CD4-positive, CD25-positive, alpha-beta regulatory T cell (primary cell): ENCODE results near the gene MOB1B. TPM values are rescaled to one million over a fixed set of nuclear protein-coding genes. Genes with fewer than 3 reads are reported as not detected.
"Not testable (repeated sequence)": the region's sequence is repeated elsewhere in the genome, so short reads cannot be mapped to it uniquely, and the experiment has no call there.

Experiments
- ATAC-seq, 2 donors: fragments of 150-1000 bp; cut with Tn5 transposase; one replicate each; pipeline ENCODE4 v1.10.0; 2021; ENCODE audit warnings: low read depth in 2 of 2, moderate number of reproducible peaks in 2 of 2, moderate library complexity in 1 of 2
- DNase-seq, 3 donors: peaks; one replicate each; pipeline versions ENCODE4 v3.0.0 to v3.0.0-alpha.2; 2012 to 2022; ENCODE audit warnings: mixed read lengths in 1 of 3
- H3K27ac ChIP-seq: one replicate; pipeline ENCODE4 v1.7.0; 2013; ENCODE audit warnings: mild to moderate bottlenecking, low read length; ENCODE audit not compliant: insufficient read depth, poor library complexity, severe bottlenecking
- H3K27me3 ChIP-seq: one replicate; pipeline ENCODE4 v1.7.0; 2013; ENCODE audit warnings: low read length; ENCODE audit not compliant: control insufficient read depth, insufficient read depth
- H3K36me3 ChIP-seq: one replicate; pipeline ENCODE4 v1.7.0; 2013; ENCODE audit warnings: mild to moderate bottlenecking, low read length, moderate library complexity; ENCODE audit not compliant: control insufficient read depth, insufficient read depth
- H3K4me1 ChIP-seq: 2 replicates; pipeline ENCODE4 v1.7.0; 2013; ENCODE audit warnings: mild to moderate bottlenecking, low read length; ENCODE audit not compliant: insufficient read depth, control insufficient read depth, poor library complexity, severe bottlenecking
- H3K4me3 ChIP-seq: one replicate; pipeline ENCODE4 v1.7.0; 2013; ENCODE audit warnings: low read depth, mild to moderate bottlenecking, low read length, moderate library complexity
- H3K9me3 ChIP-seq, 2 experiments: 1 replicate in 1 of 2; 2 replicates in 1 of 2; pipeline ENCODE4 v1.7.0; 2013; ENCODE audit warnings: low read length in 2 of 2, mild to moderate bottlenecking in 1 of 2, moderate library complexity in 1 of 2; ENCODE audit not compliant: control insufficient read depth in 2 of 2
- H3K27ac Mint-ChIP-seq, 3 donors: one replicate each; pipeline ENCODE4 v1.8.0; 2020 to 2022; ENCODE audit warnings: mild to moderate bottlenecking in 3 of 3, mixed read lengths in 3 of 3, moderate library complexity in 2 of 3
- H3K27me3 Mint-ChIP-seq: one replicate; pipeline ENCODE4 v1.8.0; 2022; ENCODE audit warnings: mild to moderate bottlenecking, mixed read lengths
- H3K36me3 Mint-ChIP-seq: one replicate; pipeline ENCODE4 v1.8.0; 2020; ENCODE audit warnings: mixed read lengths
- H3K4me1 Mint-ChIP-seq, 4 donors: one replicate each; pipeline ENCODE4 v1.8.0; 2020 to 2022; ENCODE audit warnings: mixed read lengths in 4 of 4, mild to moderate bottlenecking in 1 of 4
- H3K4me3 Mint-ChIP-seq, 4 donors: one replicate each; pipeline ENCODE4 v1.8.0; 2020 to 2022; ENCODE audit warnings: mild to moderate bottlenecking in 4 of 4, mixed read lengths in 4 of 4, moderate library complexity in 3 of 4
- H3K9me3 Mint-ChIP-seq, 7 donors: one replicate each; pipeline ENCODE4 v1.8.0; 2020 to 2022; ENCODE audit warnings: mixed read lengths in 7 of 7, mild to moderate bottlenecking in 3 of 7, moderate library complexity in 2 of 7
- polyA plus RNA-seq, 4 donors: library from polyadenylated mRNA; unstranded; fragments of 300-500 nt; fragmentation: Illumina TruSeq; gene quantifications; one replicate each; pipeline ENCODE4 v1.2.3, GENCODE V29; 2021
- total RNA-seq: library from RNA; stranded (reverse); gene quantifications from one replicate; pipeline ENCODE4 v1.2.3, GENCODE V29; 2022

MOB1B gene
- total and polyA plus RNA-seq, 5 donors from 2014 or later: 0.96 to 17.7 (median 1.3) TPM

- Mint-ChIP-seq H3K4me1 (peaks cover 50 to 96% (median 86%) of the 10 kb centered on the region in 4 donors), H3K36me3 (peaks cover 57% of the 10 kb centered on the region), H3K4me3 (peak overlapping the region; percentile 7 to 71 (median 55)), H3K9me3 (peaks cover 0 to 11% (median 0%) of the 10 kb centered on the region in 7 donors), H3K27ac (peak overlapping the region; percentile 21 to 48 (median 38))
- not testable (repeated sequence) for H3K27me3 ChIP-seq, DNase-seq, ATAC-seq, H3K27me3 Mint-ChIP-seq, H3K9me3 ChIP-seq, H3K27ac ChIP-seq
- Histone ChIP-seq H3K4me3 (peak overlapping the region; percentile 18), H3K4me1 (peaks cover 46% of the 10 kb centered on the region), H3K36me3 (peaks cover 20% of the 10 kb centered on the region)
Observed at GRCh38 chr4:70999639-71000038, 97.5 kb downstream of the MOB1B start.

DNA sequence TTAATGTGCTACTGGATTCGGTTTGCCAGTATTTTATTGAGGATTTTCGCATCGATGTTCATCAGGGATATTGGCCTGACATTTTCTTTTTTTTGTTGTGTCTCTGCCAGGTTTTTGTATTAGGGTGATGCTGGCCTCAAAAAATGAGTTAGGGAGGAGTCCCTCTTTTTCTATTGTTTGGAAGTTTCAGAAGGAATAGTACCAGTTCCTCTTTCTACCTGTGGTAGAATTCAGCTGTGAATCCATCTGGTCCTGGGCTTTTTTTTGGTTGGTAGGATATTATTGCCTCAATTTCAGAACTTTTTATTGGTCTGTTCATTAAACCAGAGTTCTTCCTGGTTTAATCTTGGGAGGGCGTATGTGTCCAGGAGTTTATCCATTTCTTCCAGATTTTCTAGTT, 99.2 kb downstream of the MOB1B start:
- Mint-ChIP-seq H3K36me3 (peaks cover 57% of the 10 kb centered on the region), H3K27ac (peak overlapping the region in 2 of 3 donors; percentile 9 to 95), H3K4me1 (peaks cover 48 to 94% (median 78%) of the 10 kb centered on the region in 4 donors), H3K9me3 (peaks cover 0 to 11% (median 0%) of the 10 kb centered on the region in 7 donors), H3K4me3 (peak overlapping the region in 3 of 4 donors; percentile 48 to 71 (median 70))
- H3K36me3 ChIP-seq: peaks cover 20% of the 10 kb centered on the region
- H3K9me3 ChIP-seq, H3K27me3 Mint-ChIP-seq, H3K27me3 ChIP-seq, H3K4me3 ChIP-seq, DNase-seq, H3K27ac ChIP-seq, ATAC-seq: not testable (repeated sequence)
- H3K4me1 ChIP-seq: peaks cover 45% of the 10 kb centered on the region

DNA sequence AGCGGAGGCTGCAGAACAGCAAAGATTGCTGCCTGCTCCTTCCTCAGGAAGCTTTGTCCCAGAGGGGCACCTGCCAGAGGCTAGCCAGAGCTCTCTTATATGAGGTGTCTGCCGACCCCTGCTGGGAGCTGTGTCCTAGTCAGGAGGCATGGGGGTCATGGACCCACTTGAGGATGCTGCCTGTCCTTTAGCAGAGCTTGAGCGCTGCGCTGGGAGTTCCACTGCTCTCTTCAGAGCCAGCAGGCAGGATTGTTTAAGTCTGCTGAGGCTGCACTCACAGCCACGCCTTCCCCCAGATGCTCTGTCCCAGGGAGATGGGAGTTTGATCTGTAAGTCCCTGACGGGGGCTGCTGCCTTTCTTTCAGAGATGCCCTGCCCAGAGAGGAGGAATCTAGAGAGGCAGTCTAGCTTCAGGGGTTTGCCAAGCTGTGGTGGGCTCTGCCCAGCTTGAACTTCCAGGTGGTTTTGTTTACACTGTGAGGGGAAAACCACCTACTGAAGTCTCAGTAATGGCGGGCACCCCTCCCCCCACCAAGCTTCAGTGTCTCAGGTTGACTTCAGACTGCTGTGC, 102.2 kb downstream of the MOB1B start:
- peaks cover 45% of the 10 kb centered on the region for H3K4me1 ChIP-seq
- H3K4me1 Mint-ChIP-seq: peaks cover 41 to 94% (median 75%) of the 10 kb centered on the region in 4 donors
- peak; percentile 49 to 52 for ATAC-seq
- peak overlapping the region; percentile 33 to 73 (median 70) for H3K4me3 Mint-ChIP-seq
- DNase-seq: peak; percentile 11 to 44 (median 33)
- peaks cover 5% of the 10 kb centered on the region for H3K36me3 ChIP-seq
- peak overlapping the region; percentile 76 to 95 (median 78) for H3K27ac Mint-ChIP-seq
- no peaks in the 10 kb centered on the region for H3K27me3 Mint-ChIP-seq
- no peaks in the 10 kb centered on the region for H3K9me3 ChIP-seq
- H3K4me3 ChIP-seq: no peak overlapping the region
- peaks cover 43% of the 10 kb centered on the region for H3K36me3 Mint-ChIP-seq
- peaks cover 0 to 11% (median 0%) of the 10 kb centered on the region in 7 donors for H3K9me3 Mint-ChIP-seq
- peak overlapping the region; percentile 65 for H3K27ac ChIP-seq
- no peaks in the 10 kb centered on the region for H3K27me3 ChIP-seq

DNA sequence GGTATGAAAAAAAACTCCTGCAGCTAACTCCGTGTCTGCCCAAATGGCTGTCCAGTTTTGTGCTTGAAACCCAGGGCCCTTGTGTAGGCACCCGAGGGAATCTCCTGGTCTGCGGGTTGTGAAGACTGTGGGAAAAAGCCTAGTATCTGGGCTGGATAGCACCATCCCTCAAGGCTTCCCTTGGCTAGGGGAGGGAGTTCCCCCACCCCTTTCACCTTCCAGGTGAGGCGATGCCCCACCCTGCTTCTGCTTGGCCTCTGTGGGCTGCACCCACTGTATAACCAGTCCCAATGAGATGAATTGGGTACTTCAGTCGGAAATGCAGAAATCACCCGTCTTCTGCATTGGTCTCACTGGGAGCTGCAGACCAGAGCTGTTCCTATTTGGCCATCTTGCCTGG, 102.9 kb downstream of the MOB1B start:
- Mint-ChIP-seq H3K27ac (peak overlapping the region in 2 of 3 donors; percentile 78 to 95), H3K36me3 (peaks cover 37% of the 10 kb centered on the region), H3K4me3 (peak overlapping the region; percentile 33 to 71 (median 54)), H3K4me1 (peaks cover 45 to 94% (median 74%) of the 10 kb centered on the region in 4 donors)
- not testable (repeated sequence) for H3K4me3 ChIP-seq, H3K36me3 ChIP-seq, DNase-seq, H3K9me3 ChIP-seq, H3K9me3 Mint-ChIP-seq, H3K27me3 Mint-ChIP-seq, ATAC-seq, H3K27me3 ChIP-seq
- peaks cover 51% of the 10 kb centered on the region for H3K4me1 ChIP-seq
- H3K27ac ChIP-seq: peak overlapping the region; percentile 65

DNA sequence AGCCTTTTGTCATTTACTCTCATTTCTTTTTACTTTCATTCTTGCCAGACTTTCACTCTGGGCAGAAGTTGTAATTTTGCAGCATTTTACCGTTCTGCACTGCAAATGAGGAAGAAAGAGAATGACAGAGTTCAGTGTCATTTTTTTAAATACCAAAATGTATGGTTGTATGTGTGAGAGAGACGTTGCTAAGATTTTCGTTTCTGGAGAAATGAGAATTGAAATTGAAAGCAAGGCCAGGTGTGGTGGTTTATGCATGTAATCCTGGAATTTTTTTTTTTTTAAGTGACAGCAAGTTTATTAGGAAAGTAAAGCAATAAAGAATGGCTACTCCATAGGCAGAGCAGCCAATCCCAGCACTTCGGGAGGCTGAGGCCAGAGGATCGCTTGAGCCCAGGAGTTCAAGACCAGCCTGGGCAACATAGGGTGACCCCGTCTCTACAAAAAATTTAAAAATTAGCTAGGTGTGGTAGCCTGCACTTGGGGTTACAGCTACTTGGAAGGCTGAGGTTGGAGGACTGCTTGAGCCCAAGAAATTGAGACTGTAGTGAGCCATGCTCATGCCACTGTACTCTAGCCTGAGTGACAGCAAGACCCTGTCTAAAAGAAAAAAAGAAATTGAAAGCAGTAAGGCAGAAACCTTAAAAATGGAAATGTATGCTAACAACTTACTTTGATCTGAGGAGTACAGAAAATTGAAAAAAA, 104.2 kb downstream of the MOB1B start:
- Histone ChIP-seq H3K27me3 (no peaks in the 10 kb centered on the region), H3K4me1 (peaks cover 53% of the 10 kb centered on the region), H3K36me3 (peaks cover 2% of the 10 kb centered on the region), H3K4me3 (peak overlapping the region; percentile 60), H3K27ac (peak overlapping the region; percentile 55), H3K9me3 (no peaks in the 10 kb centered on the region)
- H3K27ac Mint-ChIP-seq: peak overlapping the region; percentile 78 to 90 (median 81)
- no peaks in the 10 kb centered on the region for H3K27me3 Mint-ChIP-seq
- DNase-seq: peak in 1 of 3 donors; percentile 34
- peak; percentile 35 to 47 for ATAC-seq
- H3K36me3 Mint-ChIP-seq: peaks cover 23% of the 10 kb centered on the region
- H3K9me3 Mint-ChIP-seq: peaks cover 0 to 5% (median 0%) of the 10 kb centered on the region in 7 donors
- peaks cover 40 to 86% (median 65%) of the 10 kb centered on the region in 4 donors for H3K4me1 Mint-ChIP-seq
- H3K4me3 Mint-ChIP-seq: peak overlapping the region; percentile 5 to 72 (median 36)

DNA sequence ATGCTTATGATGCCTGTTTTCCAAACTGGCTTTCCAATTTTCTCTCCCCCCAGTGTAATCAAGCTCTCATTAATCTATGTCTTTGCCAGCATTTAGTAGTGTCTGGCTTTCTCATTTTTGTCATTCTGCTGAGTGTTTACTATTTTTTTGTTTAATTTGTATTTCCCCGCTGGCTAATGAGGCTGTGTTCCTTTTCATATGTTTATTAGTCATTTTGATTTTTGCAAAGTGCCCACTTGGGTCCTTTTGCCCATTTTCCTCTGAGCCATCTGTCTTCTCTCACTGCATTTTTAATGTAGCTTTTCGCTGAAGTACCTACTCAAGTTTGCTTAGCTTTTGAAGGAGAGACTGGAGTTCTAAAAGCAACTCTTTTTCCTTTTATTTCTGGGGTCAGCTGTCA, 106.0 kb downstream of the MOB1B start:
- Mint-ChIP-seq H3K9me3 (no peaks in the 10 kb centered on the region), H3K27me3 (no peaks in the 10 kb centered on the region), H3K36me3 (peaks cover 15% of the 10 kb centered on the region), H3K27ac (peak overlapping the region in 2 of 3 donors; percentile 32 to 57), H3K4me1 (peaks cover 22 to 77% (median 49%) of the 10 kb centered on the region in 4 donors), H3K4me3 (no peak overlapping the region)
- Histone ChIP-seq H3K4me1 (peaks cover 52% of the 10 kb centered on the region), H3K9me3 (no peaks in the 10 kb centered on the region), H3K27me3 (no peaks in the 10 kb centered on the region), H3K27ac (peak overlapping the region; percentile 35), H3K36me3 (peaks cover 6% of the 10 kb centered on the region), H3K4me3 (no peak overlapping the region)
- ATAC-seq (no peak), DNase-seq (no peak)

DNA sequence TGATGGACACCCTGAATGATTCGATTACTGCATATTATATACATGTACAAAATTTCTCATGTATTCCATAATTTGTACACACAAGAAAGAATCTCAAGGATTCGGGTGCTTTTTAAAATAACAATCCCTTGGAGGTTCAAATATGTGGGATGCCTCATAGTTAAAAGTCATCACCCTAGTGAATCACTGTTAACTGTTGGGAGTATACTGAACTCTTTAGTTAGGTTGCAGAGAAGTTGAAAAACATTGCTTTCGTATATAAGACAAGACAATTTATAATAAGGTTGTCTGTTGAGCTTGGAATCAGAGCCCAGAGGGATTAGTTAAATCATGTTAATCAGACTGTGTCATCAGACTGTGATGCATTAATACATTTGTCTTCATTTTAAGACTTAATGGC, 106.9 kb downstream of the MOB1B start:
- H3K27ac ChIP-seq: peak overlapping the region; percentile 35
- ATAC-seq (no peak), DNase-seq (no peak)
- H3K27me3 ChIP-seq: no peaks in the 10 kb centered on the region
- H3K27me3 Mint-ChIP-seq: no peaks in the 10 kb centered on the region
- no peaks in the 10 kb centered on the region for H3K9me3 ChIP-seq
- no peaks in the 10 kb centered on the region for H3K9me3 Mint-ChIP-seq
- peaks cover 16% of the 10 kb centered on the region for H3K36me3 Mint-ChIP-seq
- H3K4me1 Mint-ChIP-seq: peaks cover 16 to 76% (median 42%) of the 10 kb centered on the region in 4 donors
- peaks cover 6% of the 10 kb centered on the region for H3K36me3 ChIP-seq
- peak overlapping the region in 2 of 3 donors; percentile 20 to 85 for H3K27ac Mint-ChIP-seq
- peak overlapping the region; percentile 1 for H3K4me3 ChIP-seq
- H3K4me3 Mint-ChIP-seq: no peak overlapping the region
- H3K4me1 ChIP-seq: peaks cover 43% of the 10 kb centered on the region
